HPDE6-E6E7 (cell line): Measurements from ENCODE around the gene TXNDC5.

Experiments
- DNase-seq: peaks from one replicate; pipeline ENCODE4 v3.0.0; 2011; ENCODE audit warnings: missing footprints; ENCODE audit errors: extremely low spot score

The TXNDC5 gene

GRCh38 chr6:7910654-7911344, at the start of gene TXNDC5:
Gene TXNDC5 (minus strand): TSS chr6:7910788. CDS start chr6:7910776, 12 bp downstream.
- peak; percentile 76 for DNase-seq

- DNase-seq, result no peak
Measured at GRCh38 chr6:7960141-7960540, 49.6 kb upstream of the TXNDC5 start.

- no peak for DNase-seq
Measured at GRCh38 chr6:7959453-7959852, 48.9 kb upstream of the TXNDC5 start.

- DNase-seq, result no peak
Measured at GRCh38 chr6:7958464-7958863, 47.9 kb upstream of the TXNDC5 start.

- DNase-seq, result no peak
Measured at GRCh38 chr6:7956257-7956656, 45.7 kb upstream of the TXNDC5 start.

GRCh38 chr6:7954477-7955200, 44.1 kb upstream of the TXNDC5 start:
- no peak for DNase-seq

GRCh38 chr6:7953753-7954152, 43.2 kb upstream of the TXNDC5 start:
- DNase-seq, result no peak

- no peak for DNase-seq
Measured at GRCh38 chr6:7939864-7940228, 29.3 kb upstream of the TXNDC5 start.

- no peak for DNase-seq
Measured at GRCh38 chr6:7939184-7939863, 28.7 kb upstream of the TXNDC5 start.

- DNase-seq, result no peak
Measured at GRCh38 chr6:7938562-7939183, 28.1 kb upstream of the TXNDC5 start.

GRCh38 chr6:7933794-7934193, 23.2 kb upstream of the TXNDC5 start:
- DNase-seq, result no peak

GRCh38 chr6:7932625-7933024, 22.0 kb upstream of the TXNDC5 start:
- DNase-seq, result no peak

GRCh38 chr6:7924867-7925266, 14.3 kb upstream of the TXNDC5 start:
- DNase-seq, result no peak

GRCh38 chr6:7922596-7922995, 12.0 kb upstream of the TXNDC5 start:
- DNase-seq, result no peak

- no peak for DNase-seq
Measured at GRCh38 chr6:7921632-7922092, 11.1 kb upstream of the TXNDC5 start.

GRCh38 chr6:7921046-7921445, 10.5 kb upstream of the TXNDC5 start:
- DNase-seq, result no peak

GRCh38 chr6:7920425-7920824, 9.8 kb upstream of the TXNDC5 start:
- DNase-seq, result no peak

- peak; percentile 60 for DNase-seq
Measured at GRCh38 chr6:7919871-7920270, 9.3 kb upstream of the TXNDC5 start.

- DNase-seq, result no peak
Measured at GRCh38 chr6:7918403-7918802, 7.8 kb upstream of the TXNDC5 start.

GRCh38 chr6:7917729-7918128, 7.1 kb upstream of the TXNDC5 start:
- no peak for DNase-seq

GRCh38 chr6:7916959-7917358, 6.4 kb upstream of the TXNDC5 start:
- no peak for DNase-seq
